CD4-positive, CD25-positive, alpha-beta regulatory T cell (primary cell): ENCODE data around the gene MFSD2A. TPM values are rescaled to one million over a fixed set of nuclear protein-coding genes. Genes with fewer than 3 reads are reported as not detected.
"Not testable (repeated sequence)": the region's sequence is repeated elsewhere in the genome, so short reads cannot be mapped to it uniquely, and the experiment has no call there.

Experiments used
- ATAC-seq, 2 donors: fragments of 150-1000 bp; cut with Tn5 transposase; one replicate each; pipeline ENCODE4 v1.10.0; 2021; ENCODE audit warnings: low read depth in 2 of 2, moderate number of reproducible peaks in 2 of 2, moderate library complexity in 1 of 2
- DNase-seq, 3 donors: peaks; one replicate each; pipeline versions ENCODE4 v3.0.0 to v3.0.0-alpha.2; 2012 to 2022; ENCODE audit warnings: mixed read lengths in 1 of 3
- H3K27ac ChIP-seq: one replicate; pipeline ENCODE4 v1.7.0; 2013; ENCODE audit warnings: mild to moderate bottlenecking, low read length; ENCODE audit not compliant: insufficient read depth, poor library complexity, severe bottlenecking
- H3K27me3 ChIP-seq: one replicate; pipeline ENCODE4 v1.7.0; 2013; ENCODE audit warnings: low read length; ENCODE audit not compliant: control insufficient read depth, insufficient read depth
- H3K36me3 ChIP-seq: one replicate; pipeline ENCODE4 v1.7.0; 2013; ENCODE audit warnings: mild to moderate bottlenecking, low read length, moderate library complexity; ENCODE audit not compliant: control insufficient read depth, insufficient read depth
- H3K4me1 ChIP-seq: 2 replicates; pipeline ENCODE4 v1.7.0; 2013; ENCODE audit warnings: mild to moderate bottlenecking, low read length; ENCODE audit not compliant: insufficient read depth, control insufficient read depth, poor library complexity, severe bottlenecking
- H3K4me3 ChIP-seq: one replicate; pipeline ENCODE4 v1.7.0; 2013; ENCODE audit warnings: low read depth, mild to moderate bottlenecking, low read length, moderate library complexity
- H3K9me3 ChIP-seq, 2 experiments: 1 replicate in 1 of 2; 2 replicates in 1 of 2; pipeline ENCODE4 v1.7.0; 2013; ENCODE audit warnings: low read length in 2 of 2, mild to moderate bottlenecking in 1 of 2, moderate library complexity in 1 of 2; ENCODE audit not compliant: control insufficient read depth in 2 of 2
- H3K27ac Mint-ChIP-seq, 3 donors: one replicate each; pipeline ENCODE4 v1.8.0; 2020 to 2022; ENCODE audit warnings: mild to moderate bottlenecking in 3 of 3, mixed read lengths in 3 of 3, moderate library complexity in 2 of 3
- H3K27me3 Mint-ChIP-seq: one replicate; pipeline ENCODE4 v1.8.0; 2022; ENCODE audit warnings: mild to moderate bottlenecking, mixed read lengths
- H3K36me3 Mint-ChIP-seq: one replicate; pipeline ENCODE4 v1.8.0; 2020; ENCODE audit warnings: mixed read lengths
- H3K4me1 Mint-ChIP-seq, 4 donors: one replicate each; pipeline ENCODE4 v1.8.0; 2020 to 2022; ENCODE audit warnings: mixed read lengths in 4 of 4, mild to moderate bottlenecking in 1 of 4
- H3K4me3 Mint-ChIP-seq, 4 donors: one replicate each; pipeline ENCODE4 v1.8.0; 2020 to 2022; ENCODE audit warnings: mild to moderate bottlenecking in 4 of 4, mixed read lengths in 4 of 4, moderate library complexity in 3 of 4
- H3K9me3 Mint-ChIP-seq, 7 donors: one replicate each; pipeline ENCODE4 v1.8.0; 2020 to 2022; ENCODE audit warnings: mixed read lengths in 7 of 7, mild to moderate bottlenecking in 3 of 7, moderate library complexity in 2 of 7
- polyA plus RNA-seq, 4 donors: library from polyadenylated mRNA; unstranded; fragments of 300-500 nt; fragmentation: Illumina TruSeq; gene quantifications; one replicate each; pipeline ENCODE4 v1.2.3, GENCODE V29; 2021
- total RNA-seq: library from RNA; stranded (reverse); gene quantifications from one replicate; pipeline ENCODE4 v1.2.3, GENCODE V29; 2022

The MFSD2A gene
- total and polyA plus RNA-seq, 5 donors from 2014 or later = 0.27 to 3.7 (median 0.39) TPM; not detected in 2

GRCh38 chr1:39962450-39962825 is 7.5 kb downstream of the MFSD2A start:
- Mint-ChIP-seq H3K4me3 (no peak overlapping the region), H3K27me3 (no peaks in the 10 kb centered on the region), H3K36me3 (no peaks in the 10 kb centered on the region), H3K9me3 (no peaks in the 10 kb centered on the region), H3K27ac (peak overlapping the region in 1 of 3 donors; percentile 3), H3K4me1 (peaks cover 0 to 8% (median 2%) of the 10 kb centered on the region in 4 donors)
- H3K4me1 ChIP-seq = no peaks in the 10 kb centered on the region
- DNase-seq (no peak), ATAC-seq (no peak)
- H3K27me3 ChIP-seq = no peaks in the 10 kb centered on the region
- H3K4me3 ChIP-seq = no peak overlapping the region
- no peaks in the 10 kb centered on the region for H3K36me3 ChIP-seq
- no peak overlapping the region for H3K27ac ChIP-seq
- H3K9me3 ChIP-seq = no peaks in the 10 kb centered on the region

- not testable (repeated sequence) for H3K9me3 Mint-ChIP-seq, H3K27ac Mint-ChIP-seq, H3K4me1 ChIP-seq, H3K36me3 Mint-ChIP-seq, H3K36me3 ChIP-seq, H3K27me3 Mint-ChIP-seq, H3K4me3 ChIP-seq, H3K27me3 ChIP-seq, H3K27ac ChIP-seq, ATAC-seq, H3K9me3 ChIP-seq, H3K4me3 Mint-ChIP-seq, DNase-seq, H3K4me1 Mint-ChIP-seq
Measured at GRCh38 chr1:39962964-39963363, 8.0 kb downstream of the MFSD2A start.

- H3K4me3 Mint-ChIP-seq = no peak overlapping the region
- no peak overlapping the region for H3K27ac ChIP-seq
- no peaks in the 10 kb centered on the region for H3K4me1 ChIP-seq
- H3K36me3 ChIP-seq = no peaks in the 10 kb centered on the region
- no peak overlapping the region for H3K4me3 ChIP-seq
- no peaks in the 10 kb centered on the region for H3K27me3 Mint-ChIP-seq
- H3K4me1 Mint-ChIP-seq = peaks cover 0 to 7% (median 2%) of the 10 kb centered on the region in 4 donors
- DNase-seq (no peak), ATAC-seq (no peak)
- H3K36me3 Mint-ChIP-seq = no peaks in the 10 kb centered on the region
- no peaks in the 10 kb centered on the region for H3K9me3 ChIP-seq
- H3K9me3 Mint-ChIP-seq = no peaks in the 10 kb centered on the region
- H3K27ac Mint-ChIP-seq = peak overlapping the region in 2 of 3 donors; percentile 34 to 47
- no peaks in the 10 kb centered on the region for H3K27me3 ChIP-seq
Measured at GRCh38 chr1:39964552-39964951, 9.6 kb downstream of the MFSD2A start.

- Mint-ChIP-seq H3K27me3 (no peaks in the 10 kb centered on the region), H3K36me3 (no peaks in the 10 kb centered on the region), H3K4me1 (peaks cover 0 to 5% (median 2%) of the 10 kb centered on the region in 4 donors), H3K27ac (no peak overlapping the region), H3K4me3 (no peak overlapping the region), H3K9me3 (no peaks in the 10 kb centered on the region)
- ATAC-seq = no peak
- no peak overlapping the region for H3K27ac ChIP-seq
- no peak overlapping the region for H3K4me3 ChIP-seq
- no peaks in the 10 kb centered on the region for H3K4me1 ChIP-seq
- no peaks in the 10 kb centered on the region for H3K9me3 ChIP-seq
- DNase-seq = no peak
- no peaks in the 10 kb centered on the region for H3K27me3 ChIP-seq
- no peaks in the 10 kb centered on the region for H3K36me3 ChIP-seq
Measured at GRCh38 chr1:39965044-39965443, 10.1 kb downstream of the MFSD2A start.

GRCh38 chr1:39969048-39969447 is 14.1 kb downstream of the MFSD2A start:
- no peak overlapping the region for H3K27ac Mint-ChIP-seq
- ATAC-seq (no peak), DNase-seq (no peak)
- no peak overlapping the region for H3K4me3 Mint-ChIP-seq
- no peaks in the 10 kb centered on the region for H3K27me3 Mint-ChIP-seq
- Histone ChIP-seq H3K9me3 (no peaks in the 10 kb centered on the region), H3K4me3 (no peak overlapping the region), H3K36me3 (no peaks in the 10 kb centered on the region), H3K27me3 (no peaks in the 10 kb centered on the region), H3K27ac (no peak overlapping the region), H3K4me1 (no peaks in the 10 kb centered on the region)
- peaks cover 3 to 6% (median 4%) of the 10 kb centered on the region in 4 donors for H3K4me1 Mint-ChIP-seq
- no peaks in the 10 kb centered on the region for H3K9me3 Mint-ChIP-seq
- no peaks in the 10 kb centered on the region for H3K36me3 Mint-ChIP-seq

- no peaks in the 10 kb centered on the region for H3K36me3 ChIP-seq
- no peaks in the 10 kb centered on the region for H3K27me3 ChIP-seq
- no peak for ATAC-seq
- H3K9me3 ChIP-seq = no peaks in the 10 kb centered on the region
- H3K4me1 Mint-ChIP-seq = peaks cover 3 to 6% (median 4%) of the 10 kb centered on the region in 4 donors
- H3K36me3 Mint-ChIP-seq = no peaks in the 10 kb centered on the region
- DNase-seq = no peak
- no peak overlapping the region for H3K27ac ChIP-seq
- H3K4me1 ChIP-seq = no peaks in the 10 kb centered on the region
- H3K27me3 Mint-ChIP-seq = no peaks in the 10 kb centered on the region
- no peak overlapping the region for H3K4me3 ChIP-seq
- H3K9me3 Mint-ChIP-seq = no peaks in the 10 kb centered on the region
- no peak overlapping the region for H3K4me3 Mint-ChIP-seq
- no peak overlapping the region for H3K27ac Mint-ChIP-seq
Measured at GRCh38 chr1:39969531-39970270, 14.8 kb downstream of the MFSD2A start.

GRCh38 chr1:39970274-39970673 is 15.3 kb downstream of the MFSD2A start:
- H3K4me1 ChIP-seq = no peaks in the 10 kb centered on the region

GRCh38 chr1:39971138-39971537 is 16.2 kb downstream of the MFSD2A start:
- no peaks in the 10 kb centered on the region for H3K9me3 ChIP-seq
- Mint-ChIP-seq H3K27ac (no peak overlapping the region), H3K9me3 (no peaks in the 10 kb centered on the region), H3K36me3 (no peaks in the 10 kb centered on the region), H3K4me3 (no peak overlapping the region), H3K27me3 (no peaks in the 10 kb centered on the region), H3K4me1 (peaks cover 3 to 6% (median 4%) of the 10 kb centered on the region in 4 donors)
- no peak overlapping the region for H3K27ac ChIP-seq
- H3K4me3 ChIP-seq = no peak overlapping the region
- H3K36me3 ChIP-seq = no peaks in the 10 kb centered on the region
- ATAC-seq = no peak
- DNase-seq = no peak
- H3K27me3 ChIP-seq = no peaks in the 10 kb centered on the region
- H3K4me1 ChIP-seq = no peaks in the 10 kb centered on the region

More at GRCh38 chr1:39970274-39970673, 15.3 kb downstream of the MFSD2A start:
- Histone ChIP-seq H3K27ac (no peak overlapping the region), H3K27me3 (no peaks in the 10 kb centered on the region), H3K36me3 (no peaks in the 10 kb centered on the region), H3K4me3 (no peak overlapping the region), H3K9me3 (no peaks in the 10 kb centered on the region)
- Mint-ChIP-seq H3K36me3 (no peaks in the 10 kb centered on the region), H3K4me3 (no peak overlapping the region), H3K27me3 (no peaks in the 10 kb centered on the region), H3K27ac (no peak overlapping the region), H3K4me1 (peaks cover 3 to 6% (median 4%) of the 10 kb centered on the region in 4 donors), H3K9me3 (no peaks in the 10 kb centered on the region)
- no peak for ATAC-seq
- DNase-seq = no peak
